ENCODE results near the gene CCDC186.

DNA sequence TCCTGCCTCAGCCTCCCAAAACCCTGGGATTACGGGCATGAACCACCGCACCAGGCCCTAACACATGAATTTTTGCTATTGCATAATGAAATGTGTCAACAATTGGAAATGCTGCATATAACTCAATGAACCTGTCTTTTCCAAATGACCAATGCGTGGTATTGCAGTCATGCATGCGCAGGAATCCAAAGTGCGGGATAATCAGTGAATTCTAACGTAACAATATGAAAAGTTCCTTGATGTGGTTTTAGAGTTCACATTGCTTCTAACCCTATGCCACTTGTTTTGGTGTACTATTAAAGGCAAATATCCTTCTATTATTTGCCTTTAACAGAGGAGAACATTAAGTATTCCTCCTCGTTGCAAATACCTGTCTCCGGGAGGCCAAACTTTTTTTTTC is 15.7 kb upstream of the CCDC186 start:
- TF ChIP-seq POLR2AphosphoS5 (IDR thresholded peaks at IDR 0.05; ENCODE audit: borderline replicate concordance, low read depth, low read length) (no peak), EZH2 (IDR thresholded peaks at IDR 0.05) (no peak), FOXP2 (optimal IDR thresholded peaks at IDR 0.05; ENCODE audit: control extremely low read depth, extremely low read length, insufficient read depth) (no peak)
